NCI-H69 (cell line): ENCODE measurements around the gene TMEM131L.
"Not testable (repeated sequence)": the region's sequence is repeated elsewhere in the genome, so short reads cannot be mapped to it uniquely, and the experiment has no call there.

Experiments
- DNase-seq: peaks from one replicate; lab custom pipeline; 2025; lab: John Stamatoyannopoulos, UW

Gene TMEM131L

DNA sequence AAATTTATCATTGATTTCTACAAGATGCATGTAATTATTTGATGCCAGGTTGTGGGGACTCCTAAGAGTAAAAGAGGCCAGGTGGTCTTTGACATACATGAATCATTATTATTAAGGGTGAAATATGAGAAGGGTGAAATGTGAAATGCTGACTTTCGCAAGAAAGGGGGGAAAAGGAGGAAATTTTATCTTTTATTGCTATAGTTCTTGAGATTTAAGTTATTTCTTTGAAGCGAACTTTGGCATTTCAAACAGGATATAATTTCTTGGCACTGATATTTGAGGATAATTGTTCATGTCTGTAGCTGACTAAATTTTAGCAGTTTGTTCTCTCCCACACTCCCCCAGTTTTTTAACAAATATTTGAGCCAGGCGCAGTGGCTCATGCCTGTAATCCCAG, 80.1 kb downstream of the TMEM131L start:
- peak; percentile 36 for DNase-seq

DNA sequence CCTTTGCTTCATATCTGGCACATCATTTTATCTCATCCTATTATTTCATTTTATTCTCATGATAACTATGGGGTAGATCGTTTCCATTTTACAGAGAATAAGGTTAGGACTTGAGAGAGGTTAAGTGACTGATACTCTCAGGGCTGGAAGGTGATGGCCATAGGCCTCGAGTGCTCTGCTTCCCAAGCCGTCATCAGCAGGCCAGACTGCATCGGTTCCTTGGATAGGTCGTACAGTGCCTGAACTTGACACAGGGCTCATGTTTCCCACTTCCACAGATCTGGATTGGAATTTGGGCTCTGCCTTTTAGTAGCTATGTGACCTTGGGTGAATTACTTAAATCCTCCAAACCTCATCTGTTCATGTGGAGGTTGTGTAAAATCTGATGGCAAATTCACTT, 81.4 kb downstream of the TMEM131L start:
- no peak for DNase-seq

DNA sequence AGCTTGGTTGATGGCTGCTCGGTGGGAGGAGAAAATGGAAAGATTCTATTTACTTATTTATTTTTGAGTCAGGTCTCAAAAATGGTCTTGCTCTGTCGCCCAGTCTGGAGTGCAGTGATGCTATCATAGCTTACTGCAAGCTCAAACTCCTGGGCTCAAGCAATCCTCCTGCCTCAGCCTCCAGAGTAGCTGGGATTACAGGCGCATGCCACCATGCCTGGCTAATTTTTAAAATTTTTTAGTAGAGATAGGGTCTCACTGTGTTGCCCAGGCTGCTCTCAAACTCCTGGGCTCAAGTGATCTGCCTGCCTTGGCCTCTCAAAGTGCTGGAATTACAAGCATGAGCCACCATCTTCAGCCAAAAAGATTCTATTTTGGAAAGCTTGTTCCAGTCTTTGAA, 82.7 kb downstream of the TMEM131L start:
- DNase-seq = not testable (repeated sequence)

DNA sequence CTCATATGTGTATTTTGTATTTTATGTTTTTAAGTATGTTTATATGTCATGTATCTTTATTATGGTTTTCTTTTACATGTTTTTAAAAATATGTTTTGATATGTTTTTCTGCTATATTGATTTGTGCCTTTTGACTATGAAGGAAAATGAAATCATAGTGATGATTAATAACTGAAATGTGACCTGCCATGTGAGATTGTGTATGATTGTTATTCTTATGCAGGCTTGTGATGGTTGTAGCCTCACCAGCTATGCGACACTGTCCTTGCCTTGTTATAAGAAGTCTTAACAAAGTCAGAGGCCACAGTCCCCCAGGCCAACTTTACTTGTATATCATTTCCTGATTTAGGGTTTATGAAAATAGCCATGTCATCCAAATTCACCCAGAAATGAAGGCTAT, 83.2 kb downstream of the TMEM131L start:
- DNase-seq = no peak

DNA sequence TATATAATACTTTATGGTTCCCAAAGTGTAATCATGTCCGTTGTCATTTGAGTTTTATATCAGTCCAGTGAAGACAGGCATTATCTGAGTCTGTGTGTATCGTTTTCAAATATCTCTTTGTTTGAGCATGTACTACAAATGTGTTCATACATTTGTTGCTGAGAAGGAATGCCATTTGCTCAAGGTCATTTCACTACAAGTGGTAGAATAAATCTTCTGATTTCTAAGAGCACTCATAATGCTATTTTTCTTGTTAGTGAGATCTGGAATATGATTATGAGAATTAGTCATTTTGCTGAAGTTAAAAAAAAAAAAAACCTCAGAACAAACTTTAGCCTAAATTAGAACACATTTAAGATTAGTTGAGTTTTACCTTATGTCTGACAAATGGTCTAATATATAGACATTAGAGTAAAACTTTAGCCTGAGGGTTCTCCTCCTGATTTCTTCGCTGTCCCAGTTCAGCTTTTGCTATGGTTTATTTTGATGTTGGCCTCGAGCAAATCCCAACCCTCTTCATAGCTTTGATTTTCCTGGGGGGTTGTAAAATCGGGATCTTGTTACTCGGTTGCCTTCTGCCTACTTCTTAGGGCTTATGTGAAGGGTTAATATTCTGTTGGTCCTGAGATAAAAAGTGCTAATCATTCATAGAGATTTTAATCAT, 87.1 kb downstream of the TMEM131L start:
- no peak for DNase-seq

DNA sequence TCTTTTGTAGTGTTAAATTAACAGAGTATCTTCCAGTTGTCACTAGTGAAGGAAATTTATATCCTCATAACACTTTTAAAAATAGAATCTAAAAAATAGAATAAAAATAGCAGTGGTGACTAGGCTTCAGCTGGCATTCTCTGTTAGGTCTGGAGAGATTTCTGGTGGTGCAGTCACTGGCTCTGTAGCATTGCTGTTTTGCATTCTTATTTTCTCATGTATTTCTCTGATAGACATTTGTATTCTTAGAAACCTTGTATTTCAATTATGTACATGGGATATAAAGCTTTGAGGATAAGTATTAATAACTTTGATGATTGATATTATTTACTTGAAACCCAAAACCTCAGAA, 87.6 kb downstream of the TMEM131L start:
- no peak for DNase-seq

DNA sequence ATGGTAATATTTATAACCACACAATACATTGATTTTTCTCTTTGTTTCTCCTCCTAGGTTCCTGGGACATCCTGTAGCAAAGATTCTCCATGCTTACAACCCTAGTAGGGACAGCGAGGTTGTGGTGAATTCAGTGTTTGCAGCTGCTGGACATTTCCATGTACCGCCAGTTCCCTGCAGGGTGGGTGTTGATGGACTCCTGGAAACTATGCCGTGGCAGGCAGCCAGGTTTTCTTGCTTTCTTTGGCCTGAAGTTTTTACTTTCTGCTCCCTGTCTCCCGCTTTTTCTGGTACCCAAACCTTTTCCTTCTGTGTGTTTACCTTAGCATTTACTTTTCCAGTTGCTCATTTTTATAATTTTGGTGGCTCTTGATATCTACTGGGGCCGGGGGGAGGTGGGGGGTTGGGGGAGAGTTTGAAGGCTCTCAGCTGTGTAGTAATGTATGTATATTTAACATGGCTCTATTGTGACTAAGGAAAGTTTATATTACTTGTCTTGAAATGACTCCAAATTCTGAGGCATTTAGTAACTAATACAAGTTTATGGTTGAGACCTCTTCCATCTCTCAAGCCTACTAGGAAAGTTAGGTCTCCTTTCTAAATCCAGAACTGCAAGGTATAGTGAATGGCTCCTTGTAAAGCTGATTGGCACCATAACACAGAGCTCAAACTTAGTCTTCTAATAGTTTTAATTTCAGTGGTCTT, 89.7 kb downstream of the TMEM131L start:
- peak; percentile 4 for DNase-seq

DNA sequence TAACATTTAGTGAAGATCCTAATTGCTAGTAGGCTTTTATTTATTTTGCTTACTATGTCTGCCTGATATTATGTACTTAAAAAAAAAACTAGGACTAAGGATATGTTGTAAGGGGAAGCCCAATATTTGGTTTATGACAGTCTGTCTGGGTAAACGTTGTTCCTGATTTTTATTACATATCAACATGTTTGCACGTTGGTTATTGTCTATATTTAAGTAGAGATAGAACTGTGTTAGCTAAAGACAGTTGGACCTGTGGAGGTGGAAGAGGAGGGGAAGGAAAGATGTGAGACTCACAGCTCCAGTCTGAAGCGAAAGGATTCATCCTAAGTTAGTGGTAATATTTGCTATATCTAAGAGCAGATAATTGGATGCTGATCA, 90.3 kb downstream of the TMEM131L start:
- no peak for DNase-seq

DNA sequence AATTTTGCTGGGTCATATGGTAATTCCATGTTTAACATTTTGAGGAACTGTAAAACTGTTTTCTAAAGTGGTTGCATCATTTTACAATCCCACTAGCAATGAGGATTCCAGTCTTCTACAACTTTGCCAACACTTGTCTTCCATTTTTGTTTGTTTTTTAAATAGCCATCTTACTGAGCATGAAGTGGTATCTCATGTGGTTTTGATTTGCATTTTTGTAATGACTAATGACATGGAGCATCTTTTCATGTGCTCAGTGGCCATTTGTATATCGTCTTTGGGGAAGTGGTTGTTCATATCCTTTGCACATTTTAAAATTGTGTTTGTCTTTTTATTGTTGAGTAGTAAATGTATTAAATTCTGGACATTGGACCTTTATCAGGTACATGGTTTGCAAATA, 94.7 kb downstream of the TMEM131L start:
- DNase-seq = no peak

DNA sequence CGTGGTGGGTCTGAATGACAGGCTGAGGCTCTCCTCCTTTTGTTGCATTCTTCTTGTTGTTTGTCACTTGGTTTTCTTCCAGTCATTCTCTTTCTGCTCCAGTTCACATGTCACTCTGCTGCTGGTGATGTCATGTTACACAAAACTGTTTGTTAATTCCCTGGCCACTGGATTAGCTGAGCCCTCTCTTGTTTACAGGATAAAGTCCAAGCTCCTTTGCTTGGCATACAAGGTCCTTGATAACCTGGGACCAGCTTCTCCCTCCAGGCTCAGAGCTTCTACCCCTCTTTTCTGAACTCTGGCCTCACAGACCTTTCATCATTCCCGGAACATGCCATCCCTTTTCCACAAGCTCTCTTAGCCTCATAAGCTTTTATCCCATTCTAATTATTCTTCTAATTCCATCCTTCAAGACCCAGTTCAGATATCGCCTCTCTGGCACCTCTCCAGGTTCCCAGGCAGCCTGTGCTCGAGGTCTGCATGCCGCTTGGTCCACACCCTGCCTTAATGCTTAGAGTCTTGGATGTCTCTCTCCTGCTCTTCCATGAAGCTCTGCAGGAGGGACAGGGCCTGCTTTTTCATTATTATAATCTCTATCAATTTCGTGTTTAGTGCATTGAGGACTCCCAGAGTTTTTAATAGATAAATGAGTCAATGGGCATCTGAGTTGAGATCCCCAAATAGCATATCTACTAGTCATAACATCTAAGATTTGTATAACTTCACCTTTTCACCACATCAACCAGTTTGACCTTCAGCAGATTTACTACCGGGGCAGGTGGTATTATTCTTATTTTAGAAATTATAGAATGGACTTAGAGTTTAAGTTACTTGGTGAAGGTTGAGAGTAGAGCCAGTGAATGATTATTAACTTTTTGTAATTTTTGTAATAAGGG, 98.7 kb downstream of the TMEM131L start:
- peak; percentile 50 for DNase-seq

DNA sequence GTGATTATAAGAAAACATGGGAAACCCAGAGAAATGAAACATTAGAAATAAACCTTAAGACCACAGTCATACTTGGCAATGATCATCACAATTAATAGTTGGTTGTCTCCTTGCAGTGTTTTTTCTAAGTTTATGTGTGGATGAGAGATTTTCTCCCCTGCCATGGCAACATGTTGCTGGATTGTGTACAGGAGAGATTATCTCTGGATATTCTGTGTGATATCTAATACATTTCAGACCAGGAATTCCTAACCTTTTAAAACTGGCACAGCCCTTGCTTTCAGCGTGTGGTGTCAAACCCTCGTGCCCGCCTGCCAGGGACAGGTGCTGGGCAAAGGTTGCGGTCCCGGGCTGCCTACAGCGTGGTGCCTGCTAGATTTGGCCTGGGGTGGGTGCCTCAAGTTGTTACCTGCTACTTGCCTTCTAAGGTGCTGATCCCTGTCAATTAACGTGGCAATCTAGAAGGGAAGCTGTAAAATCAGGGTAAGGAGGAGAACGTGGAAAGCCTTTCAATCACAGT, 100.5 kb downstream of the TMEM131L start:
- no peak for DNase-seq

DNA sequence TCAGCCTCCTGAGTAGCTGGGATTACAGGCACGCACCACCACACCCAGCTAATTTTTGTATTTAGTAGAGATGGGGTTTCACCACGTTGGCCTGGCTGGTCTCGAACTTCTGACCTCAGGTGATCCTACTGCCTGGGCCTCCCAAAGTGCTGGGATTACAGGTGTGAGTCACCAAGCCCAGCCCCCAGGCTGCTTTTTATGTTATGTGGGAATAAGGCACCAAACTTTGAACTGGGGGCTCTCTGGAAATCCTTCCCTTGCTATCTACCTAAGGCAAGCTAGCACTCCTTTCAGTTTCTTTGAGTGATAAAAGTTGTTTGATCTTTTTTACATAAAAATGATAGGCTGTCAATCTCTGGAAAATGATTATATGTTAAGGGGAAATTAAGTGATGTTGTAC, 101.5 kb downstream of the TMEM131L start:
- not testable (repeated sequence) for DNase-seq

DNA sequence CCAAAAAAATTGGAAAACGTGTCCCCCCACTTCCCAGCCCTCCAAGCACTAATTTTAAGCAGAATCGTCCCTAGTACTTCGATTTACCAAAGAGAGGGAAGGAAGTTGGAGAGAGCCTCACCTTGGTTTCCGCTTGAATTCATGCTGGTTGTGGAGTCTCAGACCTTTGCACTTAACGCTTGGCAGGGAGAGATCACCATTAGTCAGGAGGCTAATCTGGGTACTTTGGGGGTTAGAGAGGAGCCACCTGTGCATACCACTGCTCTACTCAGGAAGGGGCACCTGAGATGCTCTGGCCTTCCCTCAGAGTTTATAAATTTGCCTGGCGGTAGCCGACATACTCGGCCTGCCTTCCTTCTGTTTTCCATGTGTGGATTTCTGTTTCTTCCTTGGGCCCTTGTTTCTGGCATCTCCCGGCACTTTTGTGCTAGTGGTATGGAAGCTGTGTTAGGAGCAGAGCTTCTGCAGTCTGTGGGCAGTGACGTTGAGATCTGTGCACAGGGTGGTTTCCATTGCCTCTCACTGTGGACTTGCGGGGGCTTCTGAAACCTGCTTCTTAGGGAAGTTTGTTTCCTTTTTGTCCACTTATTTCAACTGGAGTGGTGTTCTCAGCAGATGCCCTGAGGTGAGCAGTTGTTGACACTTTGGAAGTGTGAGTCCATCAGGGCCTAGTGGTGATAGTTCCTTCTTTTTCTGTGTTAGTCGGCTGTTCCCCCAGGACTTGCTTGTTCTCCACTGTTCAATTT, 104.2 kb downstream of the TMEM131L start:
- no peak for DNase-seq

DNA sequence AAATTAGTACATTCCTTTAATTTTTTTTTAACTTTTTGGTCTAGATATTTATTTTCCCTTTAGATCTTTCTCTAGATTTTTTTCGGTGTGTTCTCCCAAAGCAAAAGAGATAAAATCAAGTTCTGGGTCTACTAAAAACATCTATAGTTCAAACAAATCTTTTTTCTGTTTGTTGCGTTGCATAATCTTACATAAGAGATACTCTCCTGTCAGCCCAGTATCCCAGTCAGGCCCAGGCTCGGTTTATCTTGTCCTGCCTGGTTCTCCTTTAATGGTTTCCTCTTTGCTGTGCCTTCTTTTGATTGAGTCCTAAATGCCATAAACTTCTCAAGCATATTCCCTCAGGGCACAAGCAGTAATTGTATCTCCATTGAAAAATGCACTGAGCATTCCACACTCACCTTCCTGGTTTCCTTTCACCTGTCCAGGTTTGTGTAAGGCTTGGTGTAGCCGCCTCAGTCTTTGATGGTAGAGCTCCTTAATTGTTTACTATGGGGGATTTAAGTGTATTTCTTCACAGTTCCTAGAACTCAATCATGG, 104.9 kb downstream of the TMEM131L start:
- peak; percentile 34 for DNase-seq

DNA sequence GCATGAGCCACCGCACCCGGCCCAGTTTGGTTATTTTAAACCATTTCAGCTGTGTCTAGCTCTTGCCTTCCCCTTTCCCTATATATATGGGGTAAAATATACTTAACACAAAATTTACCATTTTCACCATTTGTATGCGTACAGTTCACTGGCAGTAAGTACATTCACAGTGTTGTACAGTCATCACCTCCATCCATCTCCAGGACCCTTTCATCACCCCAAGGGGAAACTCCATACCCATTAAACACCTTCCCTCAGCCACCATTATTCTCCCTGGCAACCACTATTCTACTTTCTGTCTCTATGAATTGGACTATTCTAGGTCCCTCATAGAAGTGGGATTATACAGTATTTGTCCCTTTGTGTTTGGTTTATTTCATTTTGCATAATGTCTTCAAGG, 106.4 kb downstream of the TMEM131L start:
- DNase-seq = no peak

DNA sequence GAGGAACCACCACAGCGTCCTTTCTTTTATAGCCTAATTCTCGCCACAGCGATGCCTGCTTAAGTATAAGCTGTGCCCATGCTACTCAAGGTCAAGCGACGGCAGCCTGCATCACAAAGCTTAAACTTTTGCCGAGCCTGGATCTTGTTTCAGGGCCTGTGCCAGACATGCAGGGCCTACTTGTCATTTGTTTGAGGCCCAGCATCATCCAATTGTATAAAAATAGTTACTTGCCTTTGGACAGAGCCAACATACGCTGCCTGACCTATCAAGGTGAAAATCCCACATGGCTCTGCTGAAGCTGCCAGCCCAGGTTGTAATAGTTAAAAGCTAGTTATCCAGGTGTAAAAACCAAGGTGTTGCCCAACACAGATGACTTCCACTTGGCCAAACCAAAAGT, 107.1 kb downstream of the TMEM131L start:
- no peak for DNase-seq

DNA sequence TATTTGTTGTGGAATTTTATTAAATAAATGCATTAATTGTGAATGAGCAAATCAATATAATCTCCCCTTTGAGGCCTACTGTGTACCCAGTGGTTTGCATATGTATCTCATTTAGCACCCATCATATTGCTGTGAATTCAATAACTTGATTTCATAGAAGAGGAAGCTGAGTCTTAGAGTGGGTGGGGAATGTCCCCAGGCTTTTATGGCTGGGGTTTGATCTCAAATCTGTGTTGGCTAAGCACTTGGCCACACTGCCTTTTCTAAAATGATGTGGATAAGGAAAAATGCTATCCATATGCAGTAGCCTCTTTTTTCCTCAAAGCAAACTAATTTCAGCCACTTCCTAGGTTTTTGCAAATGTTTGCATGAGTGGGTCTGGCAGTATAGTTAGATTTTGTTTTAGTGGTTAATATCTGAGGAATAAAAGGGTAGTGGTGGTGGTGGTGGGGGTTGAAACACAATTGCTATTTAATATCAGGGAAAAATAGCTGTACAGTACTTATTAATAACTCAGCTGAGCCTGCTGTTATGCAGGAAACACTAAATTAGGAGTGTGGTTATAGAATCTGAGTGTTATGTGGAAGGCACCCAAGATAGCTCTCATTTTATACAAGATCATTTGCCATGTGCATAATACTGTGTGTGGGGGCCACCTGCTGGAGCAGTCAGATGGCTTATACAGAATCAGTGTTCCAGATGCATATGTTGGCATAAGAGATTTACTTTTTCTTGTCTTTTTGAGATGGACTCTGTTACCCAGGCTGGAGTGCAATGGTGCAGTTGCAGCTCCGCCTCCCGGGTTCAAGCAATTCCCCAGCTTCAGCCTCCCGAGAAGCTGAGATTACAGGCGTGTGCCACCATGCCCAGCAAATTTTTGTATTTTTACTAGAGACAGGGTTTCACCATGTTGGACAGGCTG, 108.0 kb downstream of the TMEM131L start:
- DNase-seq = peak; percentile 47

DNA sequence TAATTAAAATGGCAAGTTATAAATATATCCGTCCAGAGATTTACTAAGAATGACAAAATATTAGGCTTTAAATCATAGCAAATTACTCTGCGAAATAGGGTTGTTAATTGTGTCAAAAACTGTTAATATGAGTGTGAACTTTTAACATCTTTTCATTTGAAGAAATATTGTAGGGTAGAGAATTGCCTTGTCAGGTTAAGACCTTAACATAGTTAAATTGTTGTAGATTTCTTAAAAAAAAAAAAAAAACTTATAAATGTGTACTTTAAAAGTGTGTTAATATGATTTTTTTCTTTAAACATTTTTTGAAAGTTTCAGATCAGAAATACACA, 110.2 kb downstream of the TMEM131L start:
- no peak for DNase-seq

DNA sequence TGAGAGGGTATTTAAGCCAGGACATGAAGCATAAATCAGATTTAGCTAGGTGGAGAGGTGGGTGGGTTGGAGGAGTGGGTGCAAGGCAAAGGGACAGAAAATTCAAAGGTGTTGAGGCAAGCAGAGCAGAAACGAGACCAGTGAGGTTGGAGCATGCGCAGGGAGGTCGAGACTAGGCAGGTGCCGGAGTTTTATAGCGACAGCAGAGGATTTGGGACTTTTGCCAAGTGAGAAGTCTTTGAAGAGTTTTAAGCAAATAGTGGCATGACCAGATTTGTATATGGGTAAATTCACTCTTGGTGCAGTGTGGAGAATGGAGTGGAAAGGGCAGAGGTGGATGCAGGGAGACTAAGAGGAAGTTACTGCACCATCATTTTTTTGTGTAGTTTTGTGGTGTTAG, 110.9 kb downstream of the TMEM131L start:
- DNase-seq = peak; percentile 37

DNA sequence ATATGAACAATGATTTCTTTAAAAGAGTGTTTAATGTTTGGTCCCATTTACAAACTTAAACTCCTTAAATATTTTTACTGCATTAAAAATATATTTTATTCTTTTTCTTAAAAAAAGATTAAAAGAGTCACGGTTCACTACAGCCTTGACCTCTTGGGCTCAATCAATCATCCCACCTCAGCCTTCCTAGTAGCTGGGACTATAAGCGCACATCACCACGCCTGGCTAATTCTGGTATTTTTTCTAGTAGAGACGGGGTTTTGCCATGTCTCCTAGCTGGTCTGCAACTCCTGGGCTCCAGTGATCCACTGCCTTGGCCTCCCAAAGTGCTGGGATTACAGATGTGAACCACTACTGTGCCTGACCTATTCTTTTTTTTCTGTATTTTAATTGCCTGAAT, 113.2 kb downstream of the TMEM131L start:
- no peak for DNase-seq

DNA sequence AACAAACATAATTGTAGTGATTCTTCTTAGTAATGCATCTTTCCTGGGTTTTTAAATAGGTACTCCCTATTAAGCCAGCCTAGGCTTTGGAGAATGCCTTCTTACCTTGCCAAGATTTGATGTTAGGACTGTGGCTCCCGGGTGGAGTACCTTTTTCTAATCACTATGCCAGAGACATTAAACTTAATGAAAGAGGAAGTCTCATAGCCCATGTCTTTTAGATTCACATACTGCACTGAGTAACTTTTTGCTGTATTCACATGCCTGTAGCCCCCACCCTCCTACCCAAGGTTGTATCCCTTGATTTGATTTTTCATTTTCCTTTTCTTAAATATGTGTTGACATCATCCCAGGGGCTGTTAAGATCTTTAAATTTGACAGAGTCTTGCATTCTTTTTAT, 113.7 kb downstream of the TMEM131L start:
- DNase-seq = no peak
